KOPT-K1 (cell line): Measurements from ENCODE around the gene BCORL1.

Experiments used
- H3K27ac ChIP-seq: fragments of 200-600 bp; sonication (generic); 2 replicates; pipeline ENCODE4 v1.5.1; 2016; ENCODE audit warnings: antibody characterized with exemption, mild to moderate bottlenecking, low read depth, low read length; ENCODE audit not compliant: poor library complexity, severe bottlenecking
- H3K36me3 ChIP-seq: fragments of 200-600 bp; sonication (generic); 2 replicates; pipeline ENCODE4 v1.5.1; 2017; ENCODE audit warnings: antibody characterized with exemption, mild to moderate bottlenecking, low read length, moderate library complexity; ENCODE audit not compliant: insufficient read depth
- H3K9me3 ChIP-seq: fragments of 200-600 bp; sonication (generic); 2 replicates; pipeline ENCODE4 v1.5.1; 2017; ENCODE audit warnings: antibody characterized with exemption, low read length, mild to moderate bottlenecking; ENCODE audit not compliant: insufficient read depth, poor library complexity, severe bottlenecking

The BCORL1 gene

GRCh38 chrX:129956765-129957164, 25.7 kb upstream of the BCORL1 start:
- peak overlapping the region; percentile 9 for H3K27ac ChIP-seq
- H3K36me3 ChIP-seq: no peaks in the 10 kb centered on the region
- no peaks in the 10 kb centered on the region for H3K9me3 ChIP-seq

GRCh38 chrX:129957241-129958082, 25.0 kb upstream of the BCORL1 start:
- H3K36me3 ChIP-seq: no peaks in the 10 kb centered on the region
- no peaks in the 10 kb centered on the region for H3K9me3 ChIP-seq
- peak overlapping the region; percentile 43 for H3K27ac ChIP-seq

- H3K27ac ChIP-seq: no peak overlapping the region
- H3K9me3 ChIP-seq: no peaks in the 10 kb centered on the region
- H3K36me3 ChIP-seq: no peaks in the 10 kb centered on the region
Observed at GRCh38 chrX:129958083-129958465, 24.4 kb upstream of the BCORL1 start.

- no peaks in the 10 kb centered on the region for H3K36me3 ChIP-seq
- no peak overlapping the region for H3K27ac ChIP-seq
- H3K9me3 ChIP-seq: no peaks in the 10 kb centered on the region
Observed at GRCh38 chrX:129958814-129959492, 23.5 kb upstream of the BCORL1 start.

GRCh38 chrX:129959493-129959832, 23.0 kb upstream of the BCORL1 start:
- Histone ChIP-seq H3K36me3 (no peaks in the 10 kb centered on the region), H3K9me3 (no peaks in the 10 kb centered on the region), H3K27ac (no peak overlapping the region)

- Histone ChIP-seq H3K27ac (peak overlapping the region; percentile 79), H3K9me3 (no peaks in the 10 kb centered on the region)
Observed at GRCh38 chrX:129961180-129962083, 21.0 kb upstream of the BCORL1 start.

GRCh38 chrX:129963729-129964128, 18.7 kb upstream of the BCORL1 start:
- H3K36me3 ChIP-seq: no peaks in the 10 kb centered on the region
- no peaks in the 10 kb centered on the region for H3K9me3 ChIP-seq
- H3K27ac ChIP-seq: no peak overlapping the region

More at GRCh38 chrX:129961180-129962083, 21.0 kb upstream of the BCORL1 start:
- H3K36me3 ChIP-seq: no peaks in the 10 kb centered on the region

- H3K36me3 ChIP-seq: no peaks in the 10 kb centered on the region
- no peak overlapping the region for H3K27ac ChIP-seq
- H3K9me3 ChIP-seq: no peaks in the 10 kb centered on the region
Observed at GRCh38 chrX:129965166-129965565, 17.3 kb upstream of the BCORL1 start.

GRCh38 chrX:129968968-129969367, 13.5 kb upstream of the BCORL1 start:
- H3K36me3 ChIP-seq: no peaks in the 10 kb centered on the region
- no peaks in the 10 kb centered on the region for H3K9me3 ChIP-seq
- no peak overlapping the region for H3K27ac ChIP-seq

- Histone ChIP-seq H3K27ac (no peak overlapping the region), H3K36me3 (no peaks in the 10 kb centered on the region), H3K9me3 (no peaks in the 10 kb centered on the region)
Observed at GRCh38 chrX:129976441-129976840, 6.0 kb upstream of the BCORL1 start.

- H3K27ac ChIP-seq: no peak overlapping the region
- no peaks in the 10 kb centered on the region for H3K9me3 ChIP-seq
- H3K36me3 ChIP-seq: no peaks in the 10 kb centered on the region
Observed at GRCh38 chrX:129979207-129979920, 3.1 kb upstream of the BCORL1 start.

GRCh38 chrX:129980001-129980401, 2.4 kb upstream of the BCORL1 start:
- no peak overlapping the region for H3K27ac ChIP-seq
- H3K36me3 ChIP-seq: no peaks in the 10 kb centered on the region
- no peaks in the 10 kb centered on the region for H3K9me3 ChIP-seq

GRCh38 chrX:129980540-129981199, 1.8 kb upstream of the BCORL1 start:
- Histone ChIP-seq H3K36me3 (no peaks in the 10 kb centered on the region), H3K9me3 (no peaks in the 10 kb centered on the region), H3K27ac (no peak overlapping the region)

GRCh38 chrX:129981200-129981553, 1.3 kb upstream of the BCORL1 start:
- H3K36me3 ChIP-seq: no peaks in the 10 kb centered on the region
- no peaks in the 10 kb centered on the region for H3K9me3 ChIP-seq
- H3K27ac ChIP-seq: no peak overlapping the region
